GM21529 (cell line): Measurements from ENCODE around the gene KRT25.

ENCODE experiments used
- ATAC-seq: cut with Tn5 transposase; IDR thresholded peaks from one replicate; pipeline ENCODE4 v1.9.1; 2021; ENCODE audit not compliant: unreplicated experiment

KRT25 gene, protein sequence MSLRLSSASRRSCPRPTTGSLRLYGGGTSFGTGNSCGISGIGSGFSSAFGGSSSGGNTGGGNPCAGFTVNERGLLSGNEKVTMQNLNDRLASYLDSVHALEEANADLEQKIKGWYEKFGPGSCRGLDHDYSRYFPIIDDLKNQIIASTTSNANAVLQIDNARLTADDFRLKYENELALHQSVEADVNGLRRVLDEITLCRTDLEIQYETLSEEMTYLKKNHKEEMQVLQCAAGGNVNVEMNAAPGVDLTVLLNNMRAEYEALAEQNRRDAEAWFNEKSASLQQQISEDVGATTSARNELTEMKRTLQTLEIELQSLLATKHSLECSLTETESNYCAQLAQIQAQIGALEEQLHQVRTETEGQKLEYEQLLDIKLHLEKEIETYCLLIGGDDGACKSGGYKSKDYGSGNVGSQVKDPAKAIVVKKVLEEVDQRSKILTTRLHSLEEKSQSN

GRCh38 chr17:40755231-40755630 lies at the start of gene KRT25:
KRT25 (minus strand) TSS chr17:40755331; CDS start chr17:40755271, 60 bp downstream.
- no peak for ATAC-seq

DNA sequence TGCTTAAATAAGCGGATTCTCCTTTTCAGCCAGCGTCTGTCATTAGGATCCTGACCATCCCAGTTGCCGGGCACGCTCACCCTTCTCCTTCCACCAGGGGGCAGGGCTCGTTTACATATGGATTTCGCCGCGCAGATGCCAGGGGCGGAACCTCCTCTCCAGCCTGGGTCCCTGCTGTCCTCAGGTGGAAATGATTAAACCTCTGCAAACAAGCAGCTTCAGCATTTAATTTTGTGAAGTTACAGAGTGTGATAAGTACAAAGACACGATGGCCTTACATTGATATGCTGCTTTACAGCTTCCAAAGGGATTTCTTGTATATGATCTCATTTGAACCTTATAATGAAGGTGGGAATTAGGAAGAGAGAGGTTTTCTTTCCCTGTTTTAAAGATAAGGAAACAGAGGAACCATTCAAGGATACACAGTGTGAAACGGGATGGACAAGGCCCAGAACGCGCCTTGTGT lies 48.5 kb upstream of the KRT25 start:
- ATAC-seq = no peak

GRCh38 chr17:40801157-40801556 lies 46.0 kb upstream of the KRT25 start:
- ATAC-seq = no peak

DNA sequence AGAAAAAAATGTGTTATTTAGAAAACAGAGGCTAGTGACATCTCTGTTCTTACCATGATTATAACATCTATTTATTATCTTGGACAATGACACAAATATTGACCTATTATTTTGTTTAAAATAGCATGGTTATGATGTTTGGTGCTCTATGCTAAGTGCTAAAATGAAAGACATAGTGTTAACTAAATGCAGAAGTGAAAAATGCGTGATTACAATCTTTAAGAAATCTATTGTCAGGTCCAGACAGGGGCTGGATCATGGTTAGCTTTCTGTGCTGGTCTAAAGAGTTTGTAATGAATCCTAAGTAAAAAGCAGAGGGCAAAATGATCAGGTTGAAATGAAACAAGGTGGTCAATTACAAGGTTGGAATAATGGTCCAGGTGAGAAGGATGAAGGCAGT lies 45.2 kb upstream of the KRT25 start:
- ATAC-seq = no peak

- ATAC-seq = no peak
These were observed 44.7 kb upstream of the KRT25 start, which contains the start of gene KRT28 for GRCh38 chr17:40799859-40800258. KRT28 (minus strand) TSS chr17:40799959; CDS start chr17:40799893, 66 bp downstream.

- ATAC-seq = no peak
These were observed 41.7 kb upstream of the KRT25 start for GRCh38 chr17:40796846-40797245.

DNA sequence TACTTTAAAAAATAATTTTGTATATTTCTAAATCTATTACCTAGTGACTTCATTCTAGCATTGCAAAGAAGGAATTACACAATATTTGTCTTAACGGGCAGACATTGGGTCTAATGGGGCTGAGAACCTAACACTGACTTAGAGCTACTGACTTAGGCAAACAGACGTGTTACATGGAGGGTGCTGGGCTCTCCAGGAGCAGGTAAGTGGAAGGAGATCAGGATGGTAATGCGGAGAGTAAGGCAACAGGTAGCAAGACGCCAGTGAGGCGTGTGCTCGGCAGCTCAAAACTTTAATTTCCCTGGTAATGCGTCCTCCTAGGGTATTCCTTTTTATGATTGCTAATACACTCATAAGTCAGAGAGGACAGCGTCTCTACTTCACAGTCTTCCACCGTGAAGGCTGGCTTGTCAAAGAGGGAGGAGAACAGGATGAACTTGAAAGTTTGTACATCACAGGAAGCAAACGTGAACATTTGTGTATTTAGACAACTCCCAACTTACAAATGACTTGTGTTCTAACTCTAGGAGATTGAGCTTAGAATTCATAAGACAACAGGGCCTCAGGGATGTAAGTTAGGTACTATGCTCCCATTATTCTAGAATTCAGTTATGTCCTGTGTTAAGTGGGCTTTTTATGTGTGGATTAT lies 40.0 kb upstream of the KRT25 start:
- ATAC-seq = no peak

GRCh38 chr17:40794466-40794865 lies 39.3 kb upstream of the KRT25 start:
- no peak for ATAC-seq

DNA sequence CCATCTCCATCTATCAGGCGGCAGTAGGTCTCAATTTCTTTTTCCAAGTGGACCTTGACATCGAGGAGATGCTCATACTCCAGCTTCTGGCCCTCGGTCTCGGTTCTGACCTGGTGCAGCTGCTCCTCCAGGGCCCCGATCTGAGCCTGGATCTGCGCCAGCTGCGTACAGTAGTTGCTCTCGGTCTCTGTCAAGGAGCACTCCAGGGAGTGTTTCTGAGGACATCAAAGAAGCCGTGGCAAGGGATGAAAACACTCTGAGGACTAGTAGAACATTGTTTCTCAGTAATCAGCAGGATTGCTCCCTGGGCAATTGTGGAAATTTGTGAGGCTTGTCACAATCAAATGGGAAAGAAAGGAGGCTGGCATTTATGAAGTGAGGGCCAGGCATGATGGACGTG lies 38.7 kb upstream of the KRT25 start:
- ATAC-seq = no peak

- no peak for ATAC-seq
These were observed 36.8 kb upstream of the KRT25 start for GRCh38 chr17:40791787-40792436.

- no peak for ATAC-seq
These were observed 36.0 kb upstream of the KRT25 start for GRCh38 chr17:40791111-40791510.

DNA sequence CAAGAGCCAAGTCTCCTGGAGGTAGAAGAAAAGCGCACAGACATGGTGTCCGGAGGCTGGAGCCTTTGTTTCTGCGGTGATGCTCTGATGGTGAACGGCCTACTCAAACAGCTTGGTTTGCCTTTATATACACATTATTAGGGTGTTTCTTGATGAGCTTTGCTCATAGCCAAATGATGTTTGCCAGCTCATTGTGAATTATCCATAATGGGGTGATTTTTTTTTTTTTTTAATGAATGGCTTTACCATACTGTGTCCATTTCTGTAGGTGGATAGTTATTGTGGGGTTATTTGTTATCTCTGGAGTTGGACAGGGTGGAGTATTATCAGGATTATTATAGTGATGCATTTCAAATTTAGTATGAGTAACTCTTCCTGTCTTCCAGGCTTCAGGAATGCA lies 27.3 kb upstream of the KRT25 start, which contains the start of gene KRT27:
Gene KRT27 (minus strand): TSS at position 101 of the 400 bp plus-strand sequence. CDS start 57 bp downstream, at position 44.
- ATAC-seq = no peak

DNA sequence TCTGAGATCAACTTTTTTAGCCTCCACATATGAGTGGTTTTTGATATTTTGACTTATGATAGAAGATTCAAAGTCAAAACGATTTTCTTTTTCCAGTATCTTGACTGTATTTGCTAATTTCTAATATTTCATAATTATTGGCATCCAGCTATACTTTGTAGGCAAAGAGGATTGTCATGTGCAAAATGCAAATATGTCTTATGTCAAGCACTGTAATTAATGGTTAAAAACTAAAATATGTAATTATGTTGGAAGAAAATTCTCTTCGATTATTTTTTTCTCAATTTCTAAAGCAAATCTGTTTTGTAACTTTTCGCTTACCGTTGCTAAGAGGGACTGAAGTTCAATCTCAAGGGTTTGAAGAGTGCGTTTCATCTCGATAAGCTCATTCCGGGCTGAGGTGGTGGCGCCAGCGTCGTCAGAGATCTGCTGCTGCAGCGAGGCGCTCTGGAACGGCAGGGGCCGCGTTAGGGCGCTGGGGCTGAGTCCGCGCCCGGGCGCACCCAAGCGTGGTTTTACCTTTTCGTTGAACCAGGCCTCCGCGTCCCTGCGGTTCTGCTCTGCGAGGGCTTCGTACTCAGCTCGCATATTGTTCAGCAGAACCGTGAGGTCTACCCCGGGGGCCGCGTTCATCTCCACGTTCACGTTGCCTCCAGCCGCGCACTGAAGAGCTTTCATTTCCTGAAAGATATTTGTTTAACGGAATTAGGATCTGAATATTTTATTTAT lies 24.2 kb upstream of the KRT25 start:
- no peak for ATAC-seq

GRCh38 chr17:40778461-40778860 lies 23.3 kb upstream of the KRT25 start:
- no peak for ATAC-seq

- ATAC-seq = no peak
These were observed 22.8 kb upstream of the KRT25 start for GRCh38 chr17:40777971-40778370.

- no peak for ATAC-seq
These were observed 22.3 kb upstream of the KRT25 start for GRCh38 chr17:40777459-40777858.

DNA sequence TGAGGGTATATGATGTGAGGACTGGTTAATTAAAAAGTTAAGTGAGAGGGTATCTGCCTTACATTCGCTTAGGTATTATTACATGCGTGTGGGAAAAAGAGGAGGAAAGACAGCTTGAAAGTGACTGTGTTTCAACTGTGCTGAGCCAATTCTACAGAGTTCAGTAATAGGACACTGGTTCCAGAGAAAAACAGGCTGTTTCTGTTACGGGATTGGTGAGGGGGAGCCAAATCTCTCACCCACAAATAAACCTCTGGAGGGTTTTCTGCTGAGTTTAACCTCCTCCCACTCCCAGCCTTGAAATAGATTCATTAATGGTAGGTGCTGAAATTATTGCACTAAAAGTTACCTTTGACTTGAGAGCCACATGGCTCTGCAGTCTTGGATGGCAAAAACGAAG lies 20.8 kb upstream of the KRT25 start:
- no peak for ATAC-seq

GRCh38 chr17:40772101-40772500 lies 17.0 kb upstream of the KRT25 start, which contains the start of gene KRT26:
KRT26 (minus strand) TSS chr17:40772201; CDS start chr17:40772113, 88 bp downstream.
- no peak for ATAC-seq

DNA sequence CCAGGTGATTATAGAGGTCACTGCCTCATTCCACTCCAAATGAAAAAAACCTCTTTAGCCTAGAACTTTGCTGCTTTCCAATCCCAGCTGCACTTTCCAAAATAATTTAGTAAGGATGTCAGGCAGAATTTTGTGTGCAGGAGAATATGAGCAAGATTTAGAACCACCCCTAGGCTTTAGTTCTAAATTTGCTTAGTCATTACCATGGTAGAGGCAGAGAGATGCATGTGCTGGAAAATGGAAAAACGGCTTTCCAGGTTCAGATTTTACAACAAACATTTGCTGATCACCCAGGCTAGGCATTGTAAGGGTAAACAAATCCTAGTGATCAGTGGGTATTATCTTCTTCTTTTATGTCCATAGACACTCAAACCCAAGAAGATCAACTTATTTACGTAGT lies 10.5 kb upstream of the KRT25 start:
- ATAC-seq = no peak

DNA sequence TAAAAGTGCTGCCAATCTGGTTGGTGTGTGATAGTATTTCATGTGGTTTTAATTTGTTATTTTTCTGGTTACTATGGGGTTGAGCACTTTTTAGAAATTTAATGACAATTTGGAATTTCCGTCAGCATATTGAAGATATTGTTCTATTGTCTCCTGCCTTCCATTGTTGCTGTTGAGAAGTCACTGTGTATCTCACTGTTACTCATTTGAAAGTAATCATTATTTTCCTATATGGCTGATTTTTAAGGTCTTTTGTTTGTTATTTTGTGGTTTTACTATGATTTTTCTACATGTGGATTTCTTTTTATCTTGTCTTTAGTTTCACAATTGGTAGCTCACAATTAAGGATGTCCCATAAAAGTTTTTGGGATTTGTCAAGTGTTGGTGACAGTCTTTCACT lies 8.6 kb upstream of the KRT25 start:
- ATAC-seq = no peak
